Pancreas (tissue), 10 donors: Measurements from ENCODE around the gene SLC10A1. TPM values are rescaled to one million over a fixed set of nuclear protein-coding genes. Genes with fewer than 3 reads are reported as not detected.

Source experiments
- ATAC-seq, 4 donors: fragments of 200-7000 bp; cut with Tn5 transposase; one replicate each; pipeline versions ENCODE4 v1.8.0 to v1.9.1; 2020; ENCODE audit warnings: mild to moderate bottlenecking in 4 of 4, moderate library complexity in 4 of 4
- DNase-seq, 6 donors: peaks; one replicate each; pipeline ENCODE4 v3.0.0-alpha.2; 2020
- FAIRE-seq: peaks from 2 replicates; lab custom pipeline; 2012; peaks lifted over from hg19 to GRCh38; lab: Jason Lieb, UNC
- H3K27ac ChIP-seq, 4 donors: fragments of 200-600 bp; sonication (generic); 1 replicate in 3 of 4; 2 replicates in 1 of 4; pipeline versions ENCODE4 v1.5.0 to v1.8.0; 2020
- H3K27me3 ChIP-seq, 4 donors: fragments of 200-600 bp; one replicate each; pipeline ENCODE4 v1.8.0; 2021
- H3K36me3 ChIP-seq, 3 donors: fragments of 200-600 bp; sonication (generic) in 1 of 3; one replicate each; pipeline versions ENCODE4 v1.5.0 to v1.8.0; 2020 to 2021
- H3K4me1 ChIP-seq, 3 donors: fragments of 200-600 bp; one replicate each; pipeline ENCODE4 v1.8.0; 2021
- H3K4me3 ChIP-seq, 4 donors: fragments of 200-600 bp; sonication (generic) in 2 of 4; one replicate each; pipeline versions ENCODE4 v1.5.0 to v1.8.0; 2020 to 2021
- H3K9me3 ChIP-seq, 4 donors: fragments of 200-600 bp; one replicate each; pipeline ENCODE4 v1.8.0; 2021
- WGBS, 2 donors: extraction: QIAGEN DNeasy Blood & Tissue Kit; methylation state at CpG; one replicate each; pipeline ENCODE4 v1.1.7; 2013; 5-methylcytosine and 5-hydroxymethylcytosine counted together
- intact Hi-C, 3 donors: fragments of 100-400 bp; cut with DNase I; formaldehyde crosslinking; loops; one replicate each; pipeline versions ENCODE4 v1.11.1 to v1.14.2; 2022
- polyA plus RNA-seq, 2 donors: library from polyadenylated mRNA; stranded (reverse); fragments of 200-250 nt; gene quantifications; one replicate each; pipeline ENCODE4 v1.2.3, GENCODE V29; 2013
- total RNA-seq, 6 donors: library from RNA; stranded (reverse); fragmentation: NEBNext Ultra II Directional in 4 of 6; extraction: Animal tissue kit (Norgen Biotek cat#: 25700) in 4 of 6; gene quantifications; one replicate each; pipeline versions ENCODE4 v1.2.1 to v1.2.4, GENCODE V29; 2021 to 2023
- TF ChIP-seq, protein P1 (sequence below), 4 donors: fragments of 200-600 bp; sonication (generic) in 3 of 4; IDR thresholded peaks; one replicate each; pipeline versions ENCODE4 v1.5.0 to v1.8.0; 2021; ENCODE audit warnings: antibody characterized with exemption in 4 of 4
- donor health status: healthy with polysubstance abuse.
- donor health status: DM: no; HTN: no; CAD: no; lungs with moderate emphysema.
- donor health status: DM: no; HTN: no; CAD: no.
- donor health status: control.
- donor health status: control.
- donor health status: Bipolar disorder and iron deficiency.
- donor health status: DM: yes; HTN: yes; CAD: no.
- donor health status: DM: no; HTN: no; CAD: no.
- donor health status: DM: no; HTN: no; CAD: no.
- donor health status: DM: yes; HTN: yes; CAD: no.

The SLC10A1 gene
- total and polyA plus RNA-seq, 8 donors, result 0.06 TPM; not detected in 7

DNA sequence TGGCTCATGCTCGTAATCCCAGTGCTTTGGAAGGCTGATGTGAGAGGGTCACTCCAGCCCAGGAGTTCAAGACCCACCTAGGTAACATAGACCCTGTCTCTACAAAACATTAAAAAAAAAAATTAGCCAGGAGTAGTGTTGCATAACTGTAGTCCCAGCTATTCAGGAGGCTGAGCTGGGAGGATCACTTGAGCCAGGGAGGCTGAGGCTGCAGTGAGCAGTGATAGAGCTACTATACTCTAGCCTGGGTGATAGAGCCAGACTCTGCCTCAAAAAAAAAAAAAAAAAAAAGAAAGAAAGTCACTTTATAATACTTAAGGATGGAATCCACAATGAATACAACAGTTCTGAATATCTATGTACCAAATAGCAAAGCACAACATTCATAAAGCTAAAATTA is 10.2 kb upstream of the SLC10A1 start:
- Histone ChIP-seq H3K4me1 (no peaks in the 10 kb centered on the region), H3K27me3 (peaks cover 0 to 4% (median 0%) of the 10 kb centered on the region in 4 donors), H3K9me3 (no peaks in the 10 kb centered on the region), H3K36me3 (no peaks in the 10 kb centered on the region), H3K4me3 (no peak overlapping the region), H3K27ac (no peak overlapping the region)
- 72 to 84% methylated on average over 1 of the region's 1 CpG for WGBS, 2 donors
- TF ChIP-seq, protein P1, sequence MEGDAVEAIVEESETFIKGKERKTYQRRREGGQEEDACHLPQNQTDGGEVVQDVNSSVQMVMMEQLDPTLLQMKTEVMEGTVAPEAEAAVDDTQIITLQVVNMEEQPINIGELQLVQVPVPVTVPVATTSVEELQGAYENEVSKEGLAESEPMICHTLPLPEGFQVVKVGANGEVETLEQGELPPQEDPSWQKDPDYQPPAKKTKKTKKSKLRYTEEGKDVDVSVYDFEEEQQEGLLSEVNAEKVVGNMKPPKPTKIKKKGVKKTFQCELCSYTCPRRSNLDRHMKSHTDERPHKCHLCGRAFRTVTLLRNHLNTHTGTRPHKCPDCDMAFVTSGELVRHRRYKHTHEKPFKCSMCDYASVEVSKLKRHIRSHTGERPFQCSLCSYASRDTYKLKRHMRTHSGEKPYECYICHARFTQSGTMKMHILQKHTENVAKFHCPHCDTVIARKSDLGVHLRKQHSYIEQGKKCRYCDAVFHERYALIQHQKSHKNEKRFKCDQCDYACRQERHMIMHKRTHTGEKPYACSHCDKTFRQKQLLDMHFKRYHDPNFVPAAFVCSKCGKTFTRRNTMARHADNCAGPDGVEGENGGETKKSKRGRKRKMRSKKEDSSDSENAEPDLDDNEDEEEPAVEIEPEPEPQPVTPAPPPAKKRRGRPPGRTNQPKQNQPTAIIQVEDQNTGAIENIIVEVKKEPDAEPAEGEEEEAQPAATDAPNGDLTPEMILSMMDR (IDR thresholded peaks at IDR 0.05), result no peak
- no peak for FAIRE-seq
- intact Hi-C loops, result no loop called here
- DNase-seq, result no peak
- no peak for ATAC-seq

DNA sequence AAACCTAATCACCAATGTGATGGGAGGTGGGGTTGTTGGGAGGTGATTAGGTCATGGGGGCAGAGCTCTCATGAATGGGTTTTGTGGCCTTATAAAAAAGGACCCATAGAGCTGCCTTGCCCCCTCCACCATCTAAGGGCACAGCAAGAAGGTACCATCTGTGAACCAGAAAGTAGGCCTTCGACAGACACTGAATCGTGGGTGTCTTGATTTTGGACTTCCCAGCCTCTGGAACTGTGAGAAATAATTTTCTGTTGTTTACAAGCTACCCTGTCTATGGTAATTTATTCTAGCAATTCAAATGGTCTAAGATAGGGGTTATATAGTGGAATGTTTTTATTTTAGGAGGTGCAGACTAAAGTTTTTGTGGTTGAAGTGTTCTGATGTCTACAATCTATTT is 7.9 kb upstream of the SLC10A1 start:
- intact Hi-C loops, result no loop called here
- no peaks in the 10 kb centered on the region for H3K4me1 ChIP-seq
- H3K9me3 ChIP-seq, result no peaks in the 10 kb centered on the region
- DNase-seq (no peak), ATAC-seq (no peak), FAIRE-seq (no peak)
- H3K27ac ChIP-seq, result no peak overlapping the region
- no peak overlapping the region for H3K4me3 ChIP-seq
- 72 to 84% methylated on average over 2 of the region's 2 CpGs for WGBS, 2 donors
- no peaks in the 10 kb centered on the region for H3K36me3 ChIP-seq
- TF ChIP-seq, protein P1 (IDR thresholded peaks at IDR 0.05), result no peak
- peaks cover 0 to 4% (median 0%) of the 10 kb centered on the region in 4 donors for H3K27me3 ChIP-seq

DNA sequence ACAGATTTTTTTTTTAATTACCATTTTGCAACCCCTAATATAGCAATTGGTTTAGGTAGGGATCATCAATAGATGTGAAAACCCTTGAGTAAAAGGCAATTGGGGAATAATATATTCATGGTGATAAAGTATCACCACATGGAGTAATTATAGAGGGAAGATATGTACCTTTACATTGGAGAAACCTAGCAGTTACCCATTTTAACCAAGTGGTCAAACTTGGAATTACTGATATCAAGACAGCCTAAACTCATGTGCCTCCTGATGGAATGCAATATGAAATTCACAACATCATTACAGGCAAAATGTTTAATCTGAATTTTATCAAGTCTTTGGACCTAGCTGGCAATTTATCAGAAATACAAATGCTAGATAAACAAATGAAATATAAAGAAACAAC is 6.7 kb upstream of the SLC10A1 start:
- no peaks in the 10 kb centered on the region for H3K36me3 ChIP-seq
- H3K9me3 ChIP-seq, result no peaks in the 10 kb centered on the region
- intact Hi-C loops, result no loop called here
- TF ChIP-seq, protein P1 (IDR thresholded peaks at IDR 0.05), result peak in 1 of 4 donors; percentile 8
- H3K27me3 ChIP-seq, result peaks cover 0 to 4% (median 0%) of the 10 kb centered on the region in 4 donors
- no peak overlapping the region for H3K4me3 ChIP-seq
- FAIRE-seq (no peak), DNase-seq (no peak), ATAC-seq (no peak)
- no peak overlapping the region for H3K27ac ChIP-seq
- H3K4me1 ChIP-seq, result no peaks in the 10 kb centered on the region

DNA sequence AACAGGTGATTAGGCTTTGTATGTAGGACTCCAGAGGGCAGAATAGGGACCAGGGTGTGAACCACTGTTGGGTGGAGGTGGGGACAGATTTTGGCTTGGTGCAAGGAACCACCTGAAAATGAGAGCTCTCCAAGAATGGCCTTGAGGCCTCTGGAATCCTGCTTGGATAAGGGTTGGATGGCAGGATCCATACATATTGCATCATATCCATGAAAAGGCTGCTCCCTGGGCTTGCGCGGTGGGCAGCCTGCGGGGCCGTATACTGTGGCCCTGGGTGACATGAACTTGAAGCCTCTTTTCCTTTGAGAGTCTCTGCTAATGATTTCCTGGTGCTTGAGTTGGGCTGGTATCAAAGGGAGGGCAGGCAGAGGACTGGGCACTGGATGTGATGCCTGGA is 1.3 kb upstream of the SLC10A1 start:
- DNase-seq, result no peak
- Histone ChIP-seq H3K9me3 (no peaks in the 10 kb centered on the region), H3K27me3 (no peaks in the 10 kb centered on the region), H3K4me3 (no peak overlapping the region), H3K4me1 (no peaks in the 10 kb centered on the region), H3K36me3 (no peaks in the 10 kb centered on the region), H3K27ac (no peak overlapping the region)
- no peak for ATAC-seq
- TF ChIP-seq, protein P1 (IDR thresholded peaks at IDR 0.05), result no peak
- intact Hi-C loops, result no loop called here
- no peak for FAIRE-seq
- 95% methylated on average over 4 of the region's 4 CpGs for WGBS, 2 donors

DNA sequence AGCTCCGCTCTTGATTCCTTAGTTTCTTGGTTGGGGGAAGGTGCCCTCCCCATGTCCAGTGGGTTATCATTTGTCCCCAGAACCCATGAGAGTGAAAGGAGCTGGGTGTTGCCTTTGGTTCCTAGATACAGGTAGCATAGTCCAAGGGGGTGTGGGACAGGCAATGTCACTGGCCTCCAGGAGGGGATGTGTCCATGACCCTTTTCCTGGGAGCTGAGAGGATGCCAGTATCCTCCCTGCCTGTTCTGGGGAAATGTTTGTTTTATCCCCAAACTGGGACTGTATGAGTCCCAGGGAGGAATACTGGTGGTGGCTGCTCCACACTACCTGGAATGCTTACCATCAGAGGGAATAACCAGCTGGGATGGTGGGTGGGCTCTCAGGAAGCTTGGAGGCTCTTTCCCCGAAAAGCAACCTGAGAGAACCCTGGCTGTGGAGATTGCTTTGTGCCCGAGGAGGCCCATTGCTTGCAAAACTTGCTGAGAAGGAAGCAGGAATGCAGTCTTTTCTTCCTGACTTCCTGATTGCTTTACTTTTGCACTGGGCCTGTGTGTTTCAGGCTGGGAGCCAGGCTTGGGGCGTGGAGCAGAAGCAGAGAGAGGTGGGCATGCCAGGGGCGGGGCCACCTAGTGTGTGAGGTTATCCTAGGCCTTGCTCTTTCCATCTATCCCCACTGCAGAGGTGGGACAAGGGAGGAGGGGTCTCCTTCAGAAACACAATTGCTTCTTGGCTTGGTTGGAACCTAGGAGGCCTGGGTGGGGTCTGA is 715 bp upstream of the SLC10A1 start:
- Histone ChIP-seq H3K27me3 (no peaks in the 10 kb centered on the region), H3K9me3 (no peaks in the 10 kb centered on the region), H3K27ac (no peak overlapping the region), H3K36me3 (no peaks in the 10 kb centered on the region), H3K4me3 (no peak overlapping the region), H3K4me1 (no peaks in the 10 kb centered on the region)
- intact Hi-C loops, result no loop called here
- ATAC-seq, result no peak
- TF ChIP-seq, protein P1 (IDR thresholded peaks at IDR 0.05), result no peak
- FAIRE-seq, result no peak
- DNase-seq, result no peak
- WGBS, 2 donors, result 87 to 88% methylated on average over 5 of the region's 5 CpGs
